GM12873 (cell line): ENCODE data around the gene BCL11B.

Source experiments
- CTCF ChIP-seq: IDR thresholded peaks from 2 replicates; pipeline ENCODE4 v1.5.1; 2012; ENCODE audit warnings: low read depth, mild to moderate bottlenecking, moderate library complexity, low read length, control low read depth; ENCODE audit not compliant: insufficient read depth; ENCODE audit errors: missing control alignments

BCL11B gene

GRCh38 chr14:99284254-99285004, 12.4 kb upstream of the BCL11B start:
- TF ChIP-seq CTCF = no peak

- TF ChIP-seq CTCF = no peak
Observed at GRCh38 chr14:99282261-99283050, 10.5 kb upstream of the BCL11B start.

- no peak for TF ChIP-seq CTCF
Observed at GRCh38 chr14:99281396-99281795, 9.4 kb upstream of the BCL11B start.

- TF ChIP-seq CTCF = no peak
Observed at GRCh38 chr14:99280852-99281251, 8.9 kb upstream of the BCL11B start.

- no peak for TF ChIP-seq CTCF
Observed at GRCh38 chr14:99280066-99280731, 8.2 kb upstream of the BCL11B start.

- TF ChIP-seq CTCF = no peak
Observed at GRCh38 chr14:99278836-99279235, 6.8 kb upstream of the BCL11B start.

GRCh38 chr14:99277530-99277929, 5.5 kb upstream of the BCL11B start:
- no peak for TF ChIP-seq CTCF
